T-cell (primary cell): ENCODE data around the gene ATG5. TPM values are rescaled to one million over a fixed set of nuclear protein-coding genes. Genes with fewer than 3 reads are reported as not detected.

ENCODE experiments used
- ATAC-seq, 4 experiments: fragments of 200-7000 bp in 3 of 4; fragments of 150-1000 bp in 1 of 4; cut with Tn5 transposase; replicated peaks in 1 of 4; 1 replicate in 3 of 4; 2 replicates in 1 of 4; pipeline ENCODE4 v1.10.0; 2021; ENCODE audit warnings: moderate library complexity in 3 of 4, mild to moderate bottlenecking in 2 of 4, moderate number of reproducible peaks in 1 of 4
- CTCF ChIA-PET, 2 donors: fragments of 300-600 bp; sonication (Branson Sonifier 250); formaldehyde crosslinking; loops; one replicate each; lab custom pipeline; 2022; ENCODE audit warnings: antibody characterized with exemption in 2 of 2; lab: Charles Lee
- POLR2A ChIA-PET, 2 donors: fragments of 300-600 bp; sonication (Branson Sonifier 250); formaldehyde crosslinking; loops; one replicate each; lab custom pipeline; 2022; ENCODE audit warnings: antibody characterized with exemption in 2 of 2; lab: Charles Lee
- DNase-seq, 35 experiments: peaks; one replicate each; pipeline versions ENCODE4 v3.0.0 to v3.0.0-alpha.2; 2013 to 2023
- H3K27ac ChIP-seq: one replicate; pipeline ENCODE4 v1.5.1; 2013; ENCODE audit warnings: low read length
- H3K27me3 ChIP-seq, 2 experiments: replicated peaks in 1 of 2; 1 replicate in 1 of 2; 2 replicates in 1 of 2; pipeline versions ENCODE4 v1.6.1 to v1.7.0; 2013; ENCODE audit warnings: low read length in 1 of 2, mixed read lengths in 1 of 2; ENCODE audit not compliant: control insufficient read depth in 2 of 2, insufficient read depth in 2 of 2; ENCODE audit errors: extremely low read depth in 1 of 2
- H3K36me3 ChIP-seq, 2 donors: 1 replicate in 1 of 2; 2 replicates in 1 of 2; pipeline versions ENCODE4 v1.6.1 to v1.7.0; 2013; ENCODE audit warnings: low read length in 1 of 2; ENCODE audit not compliant: control insufficient read depth in 2 of 2, insufficient read depth in 1 of 2; ENCODE audit errors: extremely low read depth in 1 of 2
- H3K4me1 ChIP-seq, 2 experiments: 1 replicate in 1 of 2; 2 replicates in 1 of 2; pipeline versions ENCODE4 v1.6.1 to v1.7.0; 2013; ENCODE audit warnings: low read length in 2 of 2, mixed read lengths in 1 of 2; ENCODE audit not compliant: insufficient read depth in 2 of 2, control insufficient read depth in 1 of 2; ENCODE audit errors: extremely low read depth in 1 of 2
- H3K4me3 ChIP-seq, 2 donors: 1 replicate in 1 of 2; 2 replicates in 1 of 2; pipeline versions ENCODE4 v1.5.1 to v1.7.0; 2013; ENCODE audit warnings: mild to moderate bottlenecking in 2 of 2, low read length in 1 of 2, moderate library complexity in 1 of 2; ENCODE audit not compliant: control insufficient read depth in 1 of 2; ENCODE audit errors: extremely low read depth in 1 of 2
- H3K9me3 ChIP-seq: 2 replicates; pipeline ENCODE4 v1.7.0; 2013
- H3K27ac Mint-ChIP-seq, 2 donors: one replicate each; pipeline ENCODE4 v1.8.0; 2020 to 2021; ENCODE audit warnings: mild to moderate bottlenecking in 2 of 2, mixed read lengths in 2 of 2
- H3K27me3 Mint-ChIP-seq, 2 donors: one replicate each; pipeline ENCODE4 v1.8.0; 2021 to 2022; ENCODE audit warnings: mixed read lengths in 2 of 2
- H3K36me3 Mint-ChIP-seq: one replicate; pipeline ENCODE4 v1.8.0; 2021; ENCODE audit warnings: mixed read lengths
- H3K4me1 Mint-ChIP-seq, 3 donors: one replicate each; pipeline ENCODE4 v1.8.0; 2020 to 2022; ENCODE audit warnings: mixed read lengths in 3 of 3, mild to moderate bottlenecking in 1 of 3
- H3K4me3 Mint-ChIP-seq, 3 donors: one replicate each; pipeline ENCODE4 v1.8.0; 2020 to 2022; ENCODE audit warnings: mild to moderate bottlenecking in 3 of 3, mixed read lengths in 3 of 3, moderate library complexity in 3 of 3
- H3K9me3 Mint-ChIP-seq, 3 donors: one replicate each; pipeline ENCODE4 v1.8.0; 2020 to 2022; ENCODE audit warnings: mixed read lengths in 3 of 3
- WGBS: methylation state at CpG from one replicate; pipeline ENCODE4 v1.1.5; 2013; ENCODE audit warnings: missing lambda C conversion rate; ENCODE audit not compliant: insufficient coverage; 5-methylcytosine and 5-hydroxymethylcytosine counted together
- total RNA-seq, 35 experiments: library from RNA in 6 of 35; stranded (reverse) in 6 of 35; fragments of 120-200 nt in 1 of 35; gene quantifications; one replicate each; pipeline versions ENCODE4 v1.2.1 to v1.2.4 and lab custom pipeline; 2013 to 2026

The ATG5 gene
- total RNA-seq, 5 donors from 2014 or later (not counting 1 experiment from before 2014, with no cell fraction given) = 20.4 to 28.7 (median 23.7) TPM

- H3K4me1 ChIP-seq = peaks cover 2 to 12% of the 10 kb centered on the region in 2 experiments
- H3K4me1 Mint-ChIP-seq = peaks cover 69 to 77% (median 74%) of the 10 kb centered on the region in 3 donors
- H3K4me3 ChIP-seq = no peak overlapping the region
- H3K36me3 Mint-ChIP-seq = peaks cover 20% of the 10 kb centered on the region
- no peak overlapping the region for H3K27ac ChIP-seq
- H3K27me3 Mint-ChIP-seq = no peaks in the 10 kb centered on the region
- DNase-seq = no peak
- no peaks in the 10 kb centered on the region for H3K27me3 ChIP-seq
- ChIA-PET POLR2A (no interaction called here), CTCF (interaction anchor here in 1 of 2 donors (0.7 kb wide), 1 partner anchor 16 kb away, joined by 3 read pairs; no protein-coding TSS in a partner anchor)
- no peak overlapping the region for H3K4me3 Mint-ChIP-seq
- H3K27ac Mint-ChIP-seq = no peak overlapping the region
- no peaks in the 10 kb centered on the region for H3K9me3 Mint-ChIP-seq
- no peaks in the 10 kb centered on the region for H3K9me3 ChIP-seq
- peaks cover 0 to 13% of the 10 kb centered on the region in 2 donors for H3K36me3 ChIP-seq
- no peak for ATAC-seq
Measured at GRCh38 chr6:106318851-106319250, 6.7 kb downstream of the ATG5 start.

- no peak overlapping the region for H3K27ac ChIP-seq
- Mint-ChIP-seq H3K4me3 (no peak overlapping the region), H3K9me3 (no peaks in the 10 kb centered on the region), H3K4me1 (peaks cover 68 to 77% (median 74%) of the 10 kb centered on the region in 3 donors), H3K27me3 (no peaks in the 10 kb centered on the region), H3K27ac (no peak overlapping the region), H3K36me3 (peaks cover 25% of the 10 kb centered on the region)
- peaks cover 0 to 16% of the 10 kb centered on the region in 2 donors for H3K36me3 ChIP-seq
- no peak overlapping the region for H3K4me3 ChIP-seq
- ATAC-seq = no peak
- 94% methylated on average over 2 of the region's 2 CpGs for WGBS
- POLR2A ChIA-PET = no interaction called here
- no peaks in the 10 kb centered on the region for H3K27me3 ChIP-seq
- DNase-seq = no peak
- H3K4me1 ChIP-seq = peaks cover 4 to 5% of the 10 kb centered on the region in 2 experiments
- no peaks in the 10 kb centered on the region for H3K9me3 ChIP-seq
- CTCF ChIA-PET = interaction anchor here (0.5 to 1.1 kb wide), 4 partner anchors 10 to 1954 kb away, joined by 3 to 4 read pairs (median 3); no protein-coding TSS in a partner anchor
Measured at GRCh38 chr6:106318061-106318460, 7.5 kb downstream of the ATG5 start.

GRCh38 chr6:106316375-106316766 is 9.2 kb downstream of the ATG5 start:
- no peaks in the 10 kb centered on the region for H3K27me3 ChIP-seq
- CTCF ChIA-PET = interaction anchor here in 1 of 2 donors (0.5 kb wide), 1 partner anchor 26 kb away, joined by 5 read pairs; no protein-coding TSS in a partner anchor
- H3K4me1 ChIP-seq = peaks cover 0 to 6% of the 10 kb centered on the region in 2 experiments
- peaks cover under 1 to 16% of the 10 kb centered on the region in 2 donors for H3K36me3 ChIP-seq
- POLR2A ChIA-PET = no interaction called here
- WGBS = 88% methylated on average over 2 of the region's 3 CpGs
- no peaks in the 10 kb centered on the region for H3K9me3 ChIP-seq
- Mint-ChIP-seq H3K27me3 (no peaks in the 10 kb centered on the region), H3K9me3 (no peaks in the 10 kb centered on the region), H3K36me3 (peaks cover 36% of the 10 kb centered on the region), H3K4me1 (peaks cover 73 to 77% (median 73%) of the 10 kb centered on the region in 3 donors), H3K4me3 (peak overlapping the region in 1 of 3 donors; percentile 9), H3K27ac (no peak overlapping the region)
- no peak overlapping the region for H3K4me3 ChIP-seq
- DNase-seq (no peak), ATAC-seq (no peak)
- no peak overlapping the region for H3K27ac ChIP-seq

DNA sequence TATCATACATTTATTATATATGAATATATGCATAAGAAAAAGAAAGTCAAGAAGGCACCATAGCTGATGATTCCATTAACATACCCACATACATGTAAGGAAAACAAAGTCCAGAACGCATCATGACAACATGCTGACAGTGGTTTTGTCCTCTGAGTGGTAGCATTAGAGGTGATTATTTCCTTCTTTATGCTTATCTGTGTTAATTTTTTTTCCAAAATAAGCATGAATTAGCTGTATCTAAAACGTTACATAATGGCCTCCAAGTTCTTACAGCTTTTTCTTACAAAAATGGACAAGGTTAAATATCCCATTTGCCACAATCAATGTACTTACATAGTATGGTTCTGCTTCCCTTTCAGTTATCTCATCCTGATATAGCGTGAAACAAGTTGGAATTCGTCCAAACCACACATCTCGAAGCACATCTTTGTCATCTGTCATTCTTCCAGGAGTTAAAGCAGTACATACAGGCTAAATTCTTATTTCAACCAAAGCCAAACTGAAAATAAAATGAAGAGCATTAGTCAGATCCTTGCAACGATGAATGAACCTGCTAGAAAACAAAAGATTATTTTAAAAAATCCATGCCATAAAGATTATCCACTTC is 9.7 kb downstream of the ATG5 start:
- Histone ChIP-seq H3K27me3 (no peaks in the 10 kb centered on the region), H3K27ac (no peak overlapping the region), H3K4me1 (peaks cover 0 to 6% of the 10 kb centered on the region in 2 experiments), H3K4me3 (no peak overlapping the region), H3K9me3 (no peaks in the 10 kb centered on the region), H3K36me3 (peaks cover 3 to 20% of the 10 kb centered on the region in 2 donors)
- Mint-ChIP-seq H3K4me1 (peaks cover 73 to 77% (median 74%) of the 10 kb centered on the region in 3 donors), H3K36me3 (peaks cover 40% of the 10 kb centered on the region), H3K4me3 (no peak overlapping the region), H3K27me3 (no peaks in the 10 kb centered on the region), H3K27ac (no peak overlapping the region), H3K9me3 (no peaks in the 10 kb centered on the region)
- ATAC-seq (no peak), DNase-seq (peak in 1 of 35 experiments; percentile 24)
- ChIA-PET CTCF (interaction anchor here (0.5 to 0.6 kb wide), 2 partner anchors 19 to 26 kb away, joined by 3 to 5 read pairs; no protein-coding TSS in a partner anchor), POLR2A (interaction anchor here in 1 of 2 donors (0.5 kb wide), 2 partner anchors 12 to 179 kb away, joined by 3 read pairs; no protein-coding TSS in a partner anchor)
- 100% methylated on average over 1 of the region's 6 CpGs for WGBS

- Histone ChIP-seq H3K9me3 (no peaks in the 10 kb centered on the region), H3K36me3 (peaks cover 3 to 24% of the 10 kb centered on the region in 2 donors), H3K4me3 (no peak overlapping the region), H3K27ac (no peak overlapping the region), H3K4me1 (peaks cover 0 to 4% of the 10 kb centered on the region in 2 experiments), H3K27me3 (no peaks in the 10 kb centered on the region)
- no peak for DNase-seq
- ChIA-PET POLR2A (no interaction called here), CTCF (interaction anchor here in 1 of 2 donors (0.6 kb wide), 1 partner anchor 25 kb away, joined by 4 read pairs; no protein-coding TSS in a partner anchor)
- Mint-ChIP-seq H3K36me3 (peaks cover 52% of the 10 kb centered on the region), H3K4me3 (no peak overlapping the region), H3K27ac (no peak overlapping the region), H3K9me3 (no peaks in the 10 kb centered on the region), H3K4me1 (peaks cover 46 to 53% (median 53%) of the 10 kb centered on the region in 3 donors), H3K27me3 (no peaks in the 10 kb centered on the region)
- WGBS = no CpG with 5 or more reads among the region's 3 CpGs
- no peak for ATAC-seq
Measured at GRCh38 chr6:106309766-106310373, 15.7 kb downstream of the ATG5 start.

- Histone ChIP-seq H3K36me3 (peaks cover 3 to 18% of the 10 kb centered on the region in 2 donors), H3K4me1 (peaks cover 0 to 4% of the 10 kb centered on the region in 2 experiments), H3K4me3 (no peak overlapping the region), H3K27me3 (no peaks in the 10 kb centered on the region), H3K9me3 (no peaks in the 10 kb centered on the region), H3K27ac (no peak overlapping the region)
- Mint-ChIP-seq H3K27me3 (no peaks in the 10 kb centered on the region), H3K4me3 (no peak overlapping the region), H3K9me3 (no peaks in the 10 kb centered on the region), H3K27ac (no peak overlapping the region), H3K36me3 (peaks cover 51% of the 10 kb centered on the region), H3K4me1 (peaks cover 46 to 52% (median 51%) of the 10 kb centered on the region in 3 donors)
- ATAC-seq (no peak), DNase-seq (no peak)
- ChIA-PET CTCF (no interaction called here), POLR2A (no interaction called here)
- no CpG with 5 or more reads among the region's 2 CpGs for WGBS
Measured at GRCh38 chr6:106308985-106309384, 16.6 kb downstream of the ATG5 start.
